Spleen (tissue), 11 donors: ENCODE data around the gene ARFGEF2. TPM values are rescaled to one million over a fixed set of nuclear protein-coding genes. Genes with fewer than 3 reads are reported as not detected.
A peak's percentile ranks its signal among the peaks of the same experiment; 100 is the strongest.
"Not testable (repeated sequence)": the region's sequence is repeated elsewhere in the genome, so short reads cannot be mapped to it uniquely, and the experiment has no call there.

Experiments
- DNase-seq: peaks from one replicate; pipeline ENCODE4 v3.0.0-alpha.2; 2020
- H3K27ac ChIP-seq, 8 donors: fragments of 200-600 bp; sonication (generic) in 7 of 8; 1 replicate in 4 of 8; 2 replicates in 4 of 8; pipeline versions ENCODE4 v1.5.0 to v1.8.0; 2016 to 2021; ENCODE audit warnings: inconsistent platforms in 4 of 8, mild to moderate bottlenecking in 4 of 8, moderate library complexity in 1 of 8
- H3K27me3 ChIP-seq, 7 donors: fragments of 200-600 bp; sonication (generic) in 6 of 7; replicated peaks in 1 of 7; 1 replicate in 4 of 7; 2 replicates in 3 of 7; pipeline versions ENCODE4 v1.5.0 to v1.8.0; 2016 to 2021; ENCODE audit warnings: inconsistent platforms in 3 of 7, mild to moderate bottlenecking in 1 of 7
- H3K36me3 ChIP-seq, 6 donors: fragments of 200-600 bp; sonication (generic) in 5 of 6; 1 replicate in 4 of 6; 2 replicates in 2 of 6; pipeline versions ENCODE4 v1.5.0 to v1.8.0; 2016 to 2021; ENCODE audit warnings: inconsistent platforms in 2 of 6
- H3K4me1 ChIP-seq, 6 donors: fragments of 200-600 bp; sonication (generic) in 5 of 6; 1 replicate in 3 of 6; 2 replicates in 3 of 6; pipeline versions ENCODE4 v1.5.0 to v1.8.0; 2016 to 2021; ENCODE audit warnings: inconsistent platforms in 3 of 6
- H3K4me3 ChIP-seq, 8 donors: fragments of 200-600 bp; sonication (generic) in 7 of 8; 1 replicate in 4 of 8; 2 replicates in 4 of 8; pipeline versions ENCODE4 v1.5.0 to v1.8.0; 2016 to 2021; ENCODE audit warnings: inconsistent platforms in 4 of 8, mild to moderate bottlenecking in 4 of 8, moderate library complexity in 2 of 8
- H3K9me3 ChIP-seq, 8 donors: fragments of 200-600 bp; sonication (generic) in 7 of 8; 1 replicate in 4 of 8; 2 replicates in 4 of 8; pipeline versions ENCODE4 v1.5.0 to v1.8.0; 2016 to 2021; ENCODE audit warnings: inconsistent platforms in 4 of 8
- POLR2A ChIP-seq, 3 donors: fragments of 450-650 bp; IDR thresholded peaks; one replicate each; pipeline ENCODE4 v1.5.1; 2017; ENCODE audit warnings: antibody characterized with exemption in 3 of 3, mild to moderate bottlenecking in 1 of 3
- POLR2AphosphoS5 ChIP-seq, 3 donors: sonication (generic); formaldehyde crosslinking; IDR thresholded peaks; one replicate each; pipeline ENCODE4 v1.5.1; 2017; ENCODE audit warnings: antibody characterized with exemption in 3 of 3
- WGBS, 5 donors: extraction: QIAGEN DNeasy Blood & Tissue Kit in 3 of 5; methylation state at CpG; one replicate each; pipeline versions ENCODE4 v1.1.5 to v1.1.7; 2013 to 2018; 5-methylcytosine and 5-hydroxymethylcytosine counted together
- intact Hi-C: fragments of 100-400 bp; cut with DNase I; formaldehyde crosslinking; loops from one replicate; pipeline ENCODE4 v1.15.0; 2023; ENCODE audit warnings: low total_unique reads
- polyA plus RNA-seq, 3 donors: library from polyadenylated mRNA; stranded (reverse); fragments of 200-250 nt; gene quantifications; one replicate each; pipeline ENCODE4 v1.2.1, GENCODE V29; 2013
- total RNA-seq, 7 donors: library from RNA; depleted of rRNA in 3 of 7; stranded (reverse); fragments of >200 nt in 3 of 7; fragmentation: NEBNext Ultra II Directional in 4 of 7; extraction: Animal tissue kit (Norgen Biotek cat#: 25700) in 4 of 7; gene quantifications; one replicate each; pipeline versions ENCODE4 v1.1.0 to v1.2.1, GENCODE V29; 2016 to 2021
- TF ChIP-seq, protein P1 (sequence below), 11 experiments: fragments of 200-600 bp in 7 of 11; fragments of 450-650 bp in 4 of 11; sonication (generic) in 4 of 11; IDR thresholded peaks in 8 of 11; conservative IDR thresholded peaks in 3 of 11; 1 replicate in 7 of 11; 2 replicates in 4 of 11; pipeline versions ENCODE4 v1.4.0 to v1.8.0; 2016 to 2021; ENCODE audit warnings: antibody characterized with exemption in 11 of 11, inconsistent platforms in 4 of 11, mild to moderate bottlenecking in 1 of 11
- donor health status: healthy with polysubstance abuse.
- donor health status: DM: no; HTN: no; CAD: no; lungs with moderate emphysema.
- donor health status: DM: no; HTN: no; CAD: no.
- donor health status: Bipolar disorder and iron deficiency.
- donor health status: healthy.
- donor health status: DM: no; HTN: no; CAD: no.
- donor health status: DM: yes; HTN: yes; CAD: no.

The ARFGEF2 gene
- total and polyA plus RNA-seq, 10 donors, result 6.7 to 44.4 (median 40.8) TPM

DNA sequence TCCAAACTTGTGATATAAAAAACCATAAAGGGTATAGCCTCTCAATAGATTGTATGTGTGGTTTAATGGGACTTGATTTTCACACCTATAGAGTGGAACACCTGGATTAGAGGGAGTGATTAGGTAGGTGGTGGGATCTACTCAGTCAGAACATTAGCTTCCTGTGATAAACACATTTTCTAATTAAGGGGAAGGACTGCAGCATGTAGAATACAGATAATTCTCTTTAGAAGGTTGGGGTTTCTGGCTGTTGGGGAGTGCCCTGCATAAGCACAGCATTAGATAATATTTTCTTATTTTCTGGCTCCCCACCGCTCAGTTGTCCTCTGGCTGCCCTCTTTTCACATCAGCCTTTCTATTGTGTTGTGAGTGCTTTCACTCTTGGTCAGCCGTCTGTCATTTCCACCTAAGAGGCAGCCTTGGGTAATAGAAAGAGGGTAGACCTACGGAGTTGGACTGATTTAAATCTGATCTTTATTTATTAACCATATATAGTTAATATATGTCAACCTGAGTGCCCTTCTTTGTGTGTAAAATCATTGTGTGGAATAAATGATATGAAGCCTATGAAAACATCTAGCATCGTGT, 132.6 kb downstream of the ARFGEF2 start:
- Histone ChIP-seq H3K36me3 (peaks cover 0 to 52% (median 13%) of the 10 kb centered on the region in 6 donors), H3K4me3 (no peak overlapping the region), H3K27ac (peak overlapping the region in 1 of 8 donors; percentile 3), H3K9me3 (no peaks in the 10 kb centered on the region), H3K4me1 (peaks cover 4 to 74% (median 42%) of the 10 kb centered on the region in 6 donors), H3K27me3 (no peaks in the 10 kb centered on the region)
- TF ChIP-seq, protein P1, sequence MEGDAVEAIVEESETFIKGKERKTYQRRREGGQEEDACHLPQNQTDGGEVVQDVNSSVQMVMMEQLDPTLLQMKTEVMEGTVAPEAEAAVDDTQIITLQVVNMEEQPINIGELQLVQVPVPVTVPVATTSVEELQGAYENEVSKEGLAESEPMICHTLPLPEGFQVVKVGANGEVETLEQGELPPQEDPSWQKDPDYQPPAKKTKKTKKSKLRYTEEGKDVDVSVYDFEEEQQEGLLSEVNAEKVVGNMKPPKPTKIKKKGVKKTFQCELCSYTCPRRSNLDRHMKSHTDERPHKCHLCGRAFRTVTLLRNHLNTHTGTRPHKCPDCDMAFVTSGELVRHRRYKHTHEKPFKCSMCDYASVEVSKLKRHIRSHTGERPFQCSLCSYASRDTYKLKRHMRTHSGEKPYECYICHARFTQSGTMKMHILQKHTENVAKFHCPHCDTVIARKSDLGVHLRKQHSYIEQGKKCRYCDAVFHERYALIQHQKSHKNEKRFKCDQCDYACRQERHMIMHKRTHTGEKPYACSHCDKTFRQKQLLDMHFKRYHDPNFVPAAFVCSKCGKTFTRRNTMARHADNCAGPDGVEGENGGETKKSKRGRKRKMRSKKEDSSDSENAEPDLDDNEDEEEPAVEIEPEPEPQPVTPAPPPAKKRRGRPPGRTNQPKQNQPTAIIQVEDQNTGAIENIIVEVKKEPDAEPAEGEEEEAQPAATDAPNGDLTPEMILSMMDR (IDR thresholded peaks at IDR 0.05 in 8 of 11, conservative IDR thresholded peaks at IDR 0.05 in 3 of 11), result no peak
- no peak for TF ChIP-seq POLR2AphosphoS5 (IDR thresholded peaks at IDR 0.05)
- 59 to 84% (median 70%) methylated on average over 4 of the region's 4 CpGs for WGBS, 5 donors
- no peak for DNase-seq
- intact Hi-C loops, result no loop called here

DNA sequence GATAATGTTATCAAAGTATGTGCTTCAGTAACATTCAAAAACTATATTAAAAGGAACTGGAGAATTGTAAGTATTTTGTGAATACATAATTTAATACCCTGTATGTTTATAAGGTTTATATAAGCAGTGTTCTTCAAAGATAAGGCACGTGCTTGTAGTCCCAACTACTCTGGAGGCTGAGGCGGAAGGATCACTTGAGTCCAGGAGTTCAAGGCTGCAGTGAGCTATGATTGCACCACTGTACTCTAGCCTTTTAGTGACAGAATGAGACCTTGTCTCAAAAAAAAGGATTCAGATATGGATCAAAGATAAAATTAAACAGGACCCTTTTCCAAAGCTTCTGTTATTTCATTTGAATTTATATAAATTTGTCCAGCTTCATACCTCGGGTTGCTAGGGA, 141.8 kb downstream of the ARFGEF2 start:
- Histone ChIP-seq H3K36me3 (peaks cover 5 to 100% (median 74%) of the 10 kb centered on the region in 6 donors), H3K27me3 (no peaks in the 10 kb centered on the region), H3K4me3 (no peak overlapping the region), H3K4me1 (no peaks in the 10 kb centered on the region), H3K9me3 (no peaks in the 10 kb centered on the region), H3K27ac (no peak overlapping the region)
- intact Hi-C loops, result no loop called here
- TF ChIP-seq POLR2AphosphoS5 (IDR thresholded peaks at IDR 0.05) (no peak), POLR2A (IDR thresholded peaks at IDR 0.05) (no peak)
- TF ChIP-seq, protein P1 (IDR thresholded peaks at IDR 0.05 in 8 of 11, conservative IDR thresholded peaks at IDR 0.05 in 3 of 11), result no peak
- 66 to 93% (median 91%) methylated on average over 3 of the region's 3 CpGs for WGBS, 5 donors
- no peak for DNase-seq

DNA sequence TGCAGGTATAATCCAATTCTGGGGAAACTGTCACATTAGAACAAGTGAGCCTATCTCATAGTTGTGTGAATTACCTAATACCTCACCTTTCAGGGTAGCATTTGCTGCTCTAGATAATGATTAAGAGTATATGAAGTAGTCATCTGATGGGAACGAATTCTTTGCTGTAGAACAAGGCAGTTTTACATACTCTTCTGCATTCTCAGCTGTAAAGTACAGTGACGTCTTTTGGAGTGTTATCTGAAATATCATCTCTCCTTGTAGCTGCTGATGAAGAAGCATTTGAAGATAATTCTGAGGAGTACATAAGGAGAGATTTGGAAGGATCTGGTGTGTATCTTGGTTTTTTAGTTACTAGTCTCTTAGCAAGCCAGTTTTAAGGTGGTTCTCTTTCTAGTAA, 153.0 kb downstream of the ARFGEF2 start:
- H3K9me3 ChIP-seq, result no peaks in the 10 kb centered on the region
- no peak overlapping the region for H3K27ac ChIP-seq

DNA sequence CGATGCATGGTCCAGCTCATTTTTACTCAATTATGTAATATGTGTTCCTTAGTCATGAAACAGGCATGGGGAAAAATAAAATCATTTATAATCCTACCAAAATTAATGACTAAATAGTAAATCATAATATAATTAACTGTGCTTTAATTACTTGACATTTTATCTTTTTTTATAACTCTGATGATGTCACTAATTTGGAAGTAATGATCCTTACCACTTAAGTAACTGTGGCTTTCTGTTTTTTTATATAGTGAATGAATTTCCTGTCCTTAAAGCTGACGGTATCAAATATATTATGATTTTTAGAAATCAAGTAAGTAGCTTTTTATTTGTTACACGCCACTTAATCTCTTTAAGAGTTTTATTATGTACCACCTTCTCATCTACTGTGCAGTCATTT, 156.8 kb downstream of the ARFGEF2 start:
- H3K27me3 ChIP-seq, result no peaks in the 10 kb centered on the region
- TF ChIP-seq POLR2AphosphoS5 (IDR thresholded peaks at IDR 0.05) (no peak), POLR2A (IDR thresholded peaks at IDR 0.05) (no peak)
- TF ChIP-seq, protein P1 (IDR thresholded peaks at IDR 0.05 in 8 of 11, conservative IDR thresholded peaks at IDR 0.05 in 3 of 11), result no peak
- no peak overlapping the region for H3K27ac ChIP-seq
- no peaks in the 10 kb centered on the region for H3K4me1 ChIP-seq
- intact Hi-C loops, result no loop called here
- H3K4me3 ChIP-seq, result no peak overlapping the region
- no peaks in the 10 kb centered on the region for H3K9me3 ChIP-seq
- 85 to 92% (median 90%) methylated on average over 3 of the region's 3 CpGs for WGBS, 5 donors
- peaks cover 0 to 100% (median 92%) of the 10 kb centered on the region in 6 donors for H3K36me3 ChIP-seq
- DNase-seq, result no peak

More for the DNA sequence above, 153.0 kb downstream of the ARFGEF2 start:
- WGBS, 5 donors, result 48 to 94% (median 85%) methylated on average over 2 of the region's 2 CpGs
- Histone ChIP-seq H3K4me1 (no peaks in the 10 kb centered on the region), H3K36me3 (peaks cover 0 to 100% (median 94%) of the 10 kb centered on the region in 6 donors), H3K4me3 (no peak overlapping the region), H3K27me3 (no peaks in the 10 kb centered on the region)
- TF ChIP-seq, protein P1 (IDR thresholded peaks at IDR 0.05 in 8 of 11, conservative IDR thresholded peaks at IDR 0.05 in 3 of 11), result no peak
- TF ChIP-seq POLR2A (IDR thresholded peaks at IDR 0.05) (no peak), POLR2AphosphoS5 (IDR thresholded peaks at IDR 0.05) (no peak)
- intact Hi-C loops, result no loop called here
- no peak for DNase-seq

DNA sequence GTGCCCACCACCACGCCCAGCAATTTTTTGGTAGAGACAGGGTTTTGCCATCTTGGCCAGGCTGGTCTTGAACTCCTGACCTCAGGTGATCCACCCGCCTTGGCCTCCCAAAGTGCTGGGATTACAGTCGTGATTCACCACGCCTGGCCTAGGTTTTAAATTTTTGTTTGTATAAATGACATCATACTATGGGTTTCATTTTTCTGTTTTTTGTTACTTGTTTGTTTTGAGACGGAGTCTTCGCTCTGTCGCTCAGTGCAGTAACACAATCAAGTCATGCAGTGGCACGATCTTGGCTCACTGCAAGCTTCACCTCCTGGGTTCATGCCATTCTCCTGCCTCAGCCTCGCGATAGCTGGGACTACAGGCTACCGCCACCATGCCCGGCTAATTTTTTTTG, 160.8 kb downstream of the ARFGEF2 start:
- DNase-seq, intact Hi-C loops, H3K4me3 ChIP-seq, H3K4me1 ChIP-seq, H3K27ac ChIP-seq, H3K9me3 ChIP-seq, H3K27me3 ChIP-seq: not testable (repeated sequence)
- H3K36me3 ChIP-seq, result peaks cover 0 to 100% (median 93%) of the 10 kb centered on the region in 6 donors
- 96 to 98% (median 98%) methylated on average over 12 of the region's 12 CpGs for WGBS, 5 donors
